ENCODE data around the gene SNRNP25. TPM values are rescaled to one million over a fixed set of nuclear protein-coding genes. Genes with fewer than 3 reads are reported as not detected.
"Not testable (repeated sequence)": the region's sequence is repeated elsewhere in the genome, so short reads cannot be mapped to it uniquely, and the experiment has no call there.

Gene SNRNP25
- polyA plus RNA-seq (ENCODE audit: insufficient read length in 3 of 3): 10 to 100 TPM; 40.0 to 54.0 (median 45.0) TPM

DNA sequence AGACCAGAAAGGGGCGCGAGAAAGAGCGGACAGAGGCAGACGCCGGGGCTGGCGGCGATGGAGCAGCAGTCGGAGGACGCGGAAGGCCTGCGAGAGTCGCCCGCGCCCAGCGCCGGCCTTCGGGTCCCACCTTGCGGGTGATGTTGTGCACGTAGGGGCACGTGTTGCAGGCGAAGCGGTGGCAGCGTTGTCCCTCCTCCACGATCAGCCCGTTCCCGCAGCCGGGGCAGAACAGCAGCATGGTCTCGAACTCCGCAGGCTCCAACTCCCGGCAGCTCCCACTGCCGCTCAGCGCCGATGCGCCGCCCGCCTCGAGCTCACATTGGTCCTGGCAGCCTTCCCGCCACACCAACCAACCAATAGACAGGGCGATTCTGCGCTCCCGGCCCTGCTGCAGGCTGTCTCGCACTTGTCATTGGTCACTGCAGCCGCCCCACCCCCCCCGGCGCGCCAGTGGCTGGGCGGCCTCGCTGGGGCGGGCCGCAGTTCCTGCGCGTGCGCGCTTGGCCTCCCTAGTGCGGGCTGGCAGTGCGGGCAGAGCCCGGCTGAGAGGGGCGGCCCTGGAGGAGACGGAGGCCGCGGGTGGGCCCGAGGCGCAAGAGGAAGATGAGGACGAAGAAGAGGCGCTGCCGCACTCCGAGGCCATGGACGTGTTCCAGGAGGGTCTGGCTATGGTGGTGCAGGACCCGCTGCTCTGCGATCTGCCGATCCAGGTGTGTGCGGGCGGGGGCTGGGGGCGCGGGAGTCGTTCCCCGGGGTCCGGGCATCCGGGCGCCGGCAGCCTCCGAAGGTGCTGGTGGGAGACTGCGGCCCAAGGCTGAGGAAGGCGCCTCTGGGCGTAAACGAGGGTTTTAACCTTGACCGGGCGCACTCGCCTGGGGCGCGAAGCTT lies at the start of gene SNRNP25, which contains the start of gene POLR3K:
Gene SNRNP25, plus strand, starts transcription at position 483 of the 891 bp plus-strand sequence. Its CDS starts 189 bp downstream, at position 672.
Gene POLR3K, minus strand, starts transcription at position 263 of the 891 bp plus-strand sequence. Its CDS starts 22 bp downstream, at position 241.
- DNase-seq (ENCODE audit: low read depth in 3 of 3, low spot score in 2 of 3): peak; percentile 85 to 89 (median 87)

DNA sequence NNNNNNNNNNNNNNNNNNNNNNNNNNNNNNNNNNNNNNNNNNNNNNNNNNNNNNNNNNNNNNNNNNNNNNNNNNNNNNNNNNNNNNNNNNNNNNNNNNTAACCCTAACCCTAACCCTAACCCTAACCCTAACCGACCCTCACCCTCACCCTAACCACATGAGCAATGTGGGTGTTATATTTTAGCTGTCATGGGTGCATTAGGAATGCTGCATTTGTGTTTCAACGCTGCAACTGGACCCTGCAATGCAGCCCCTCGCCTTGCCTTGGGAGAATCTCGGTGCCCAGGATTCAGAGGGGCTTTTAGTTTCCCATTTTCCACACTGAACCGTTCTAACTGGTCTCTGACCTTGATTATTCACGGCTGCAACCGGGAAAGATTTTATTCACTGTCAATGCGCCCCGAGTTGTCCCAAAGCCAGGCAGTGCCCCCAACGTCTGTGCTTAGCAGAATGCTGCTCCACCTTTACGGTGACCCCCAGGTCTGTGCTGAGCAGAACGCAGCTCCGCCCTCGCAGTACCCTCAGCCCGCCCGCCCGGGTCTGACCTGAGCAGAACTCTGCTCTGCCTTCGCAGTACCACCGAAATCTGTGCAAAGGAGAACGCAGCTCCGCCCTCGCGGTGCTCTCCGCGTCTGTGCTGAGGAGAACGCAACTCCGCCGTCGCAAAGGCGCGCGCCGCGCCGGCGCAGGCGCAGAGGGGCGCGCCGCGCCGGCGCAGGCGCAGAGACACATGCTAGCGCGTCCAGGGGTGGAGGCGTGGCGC lies 43.5 kb upstream of the SNRNP25 start:
- DNase-seq (ENCODE audit: low read depth in 3 of 3, low spot score in 2 of 3): no peak

DNA sequence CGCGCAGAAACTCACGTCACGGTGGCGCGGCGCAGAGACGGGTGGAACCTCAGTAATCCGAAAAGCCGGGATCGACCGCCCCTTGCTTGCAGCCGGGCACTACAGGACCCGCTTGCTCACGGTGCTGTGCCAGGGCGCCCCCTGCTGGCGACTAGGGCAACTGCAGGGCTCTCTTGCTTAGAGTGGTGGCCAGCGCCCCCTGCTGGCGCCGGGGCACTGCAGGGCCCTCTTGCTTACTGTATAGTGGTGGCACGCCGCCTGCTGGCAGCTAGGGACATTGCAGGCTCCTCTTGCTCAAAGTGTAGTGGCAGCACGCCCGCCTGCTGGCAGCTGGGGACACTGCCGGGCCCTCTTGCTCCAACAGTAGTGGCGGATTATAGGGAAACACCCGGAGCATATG lies 42.9 kb upstream of the SNRNP25 start:
- not testable (repeated sequence) for DNase-seq (ENCODE audit: low read depth in 3 of 3, low spot score in 2 of 3)

DNA sequence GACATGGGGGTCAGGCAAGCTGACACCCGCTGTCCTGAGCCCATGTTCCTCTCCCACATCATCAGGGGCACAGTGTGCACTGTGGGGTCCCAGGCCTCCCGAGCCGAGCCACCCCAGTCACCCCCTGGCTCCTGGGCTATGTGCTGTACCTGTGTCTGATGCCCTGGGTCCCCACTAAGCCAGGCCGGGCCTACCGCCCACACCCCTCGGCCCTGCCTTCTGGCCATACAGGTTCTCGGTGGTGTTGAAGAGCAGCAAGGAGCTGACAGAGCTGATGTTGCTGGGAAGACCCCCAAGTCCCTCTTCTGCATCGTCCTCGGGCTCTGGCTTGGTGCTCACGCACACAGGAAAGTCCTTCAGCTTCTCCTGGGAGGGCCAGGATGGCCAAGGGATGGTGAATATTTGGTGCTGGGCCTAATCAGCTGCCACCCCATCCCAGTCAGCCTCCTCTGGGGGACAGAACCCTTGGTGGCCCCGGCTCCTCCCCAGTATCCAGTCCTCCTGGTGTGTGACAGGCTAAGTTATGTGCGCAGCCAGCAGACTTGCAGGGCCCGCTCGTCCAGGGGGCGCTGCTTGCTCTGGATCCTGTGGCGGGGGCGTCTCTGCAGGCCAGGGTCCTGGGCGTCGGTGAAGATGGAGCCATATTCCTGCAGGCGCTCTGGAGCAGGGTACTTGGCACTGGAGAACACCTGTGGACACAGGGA lies 36.4 kb upstream of the SNRNP25 start:
- not testable (repeated sequence) for DNase-seq (ENCODE audit: low read depth in 3 of 3, low spot score in 2 of 3)

DNA sequence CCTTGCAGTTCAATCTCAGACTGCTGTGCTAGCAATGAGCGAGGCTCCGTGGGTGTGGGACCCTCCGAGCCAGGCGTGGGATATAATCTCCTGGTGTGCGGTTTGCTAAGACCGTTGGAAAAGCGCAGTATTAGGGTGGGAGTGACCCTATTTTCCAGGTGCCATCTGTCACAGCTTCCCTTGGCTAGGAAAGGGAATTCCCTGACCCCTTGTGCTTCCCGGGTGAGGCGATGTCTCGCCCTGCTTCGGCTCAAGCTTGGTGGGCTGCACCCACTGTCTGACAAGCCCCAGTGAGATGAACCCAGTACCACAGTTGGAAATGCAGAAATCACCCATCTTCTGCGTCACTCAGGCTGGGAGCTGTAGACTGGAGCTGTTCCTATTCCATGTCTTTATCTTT lies 32.7 kb upstream of the SNRNP25 start:
- DNase-seq (ENCODE audit: low read depth in 3 of 3, low spot score in 2 of 3): not testable (repeated sequence)

DNA sequence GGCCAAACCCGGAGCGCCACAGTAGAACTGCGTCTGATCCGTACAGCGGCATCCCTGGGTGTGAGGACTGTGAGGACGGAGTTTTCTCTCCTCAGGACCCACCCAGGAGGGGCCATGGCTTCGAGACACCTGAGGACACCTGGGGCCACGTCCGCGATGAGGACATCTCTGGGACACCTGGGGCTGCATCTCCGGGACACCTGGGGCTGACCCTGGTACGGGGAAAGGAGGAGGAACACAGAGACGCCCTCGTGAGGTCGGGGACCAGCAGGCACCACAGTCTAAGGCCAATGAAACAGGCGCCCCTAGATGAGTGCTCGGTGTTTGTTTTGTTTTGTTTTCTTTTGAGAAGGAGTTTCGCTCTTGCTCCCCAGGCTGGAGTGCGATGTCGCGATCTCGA lies 29.5 kb upstream of the SNRNP25 start:
- not testable (repeated sequence) for DNase-seq (ENCODE audit: low read depth in 3 of 3, low spot score in 2 of 3)

DNA sequence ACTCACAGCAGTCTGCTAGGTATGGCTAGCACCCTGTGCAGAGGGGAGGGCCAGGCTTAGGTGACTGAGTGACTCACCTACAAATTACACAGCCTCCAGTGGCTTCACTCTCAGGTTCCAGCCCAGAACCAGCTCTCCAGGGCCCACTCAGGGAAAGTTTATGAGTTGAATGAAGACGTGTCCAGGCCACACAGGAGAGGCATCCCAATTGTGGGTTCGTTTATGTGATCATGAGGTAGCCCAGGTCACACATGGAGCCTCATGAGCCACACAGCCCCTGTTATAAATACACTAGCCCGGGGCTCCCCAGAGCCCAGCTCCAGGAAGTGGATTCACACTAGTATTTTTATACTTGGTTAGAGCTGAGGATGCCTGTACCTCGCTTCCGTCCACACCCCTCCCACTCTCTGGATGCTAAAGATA lies 27.7 kb upstream of the SNRNP25 start:
- DNase-seq (ENCODE audit: low read depth in 3 of 3, low spot score in 2 of 3): not testable (repeated sequence)

DNA sequence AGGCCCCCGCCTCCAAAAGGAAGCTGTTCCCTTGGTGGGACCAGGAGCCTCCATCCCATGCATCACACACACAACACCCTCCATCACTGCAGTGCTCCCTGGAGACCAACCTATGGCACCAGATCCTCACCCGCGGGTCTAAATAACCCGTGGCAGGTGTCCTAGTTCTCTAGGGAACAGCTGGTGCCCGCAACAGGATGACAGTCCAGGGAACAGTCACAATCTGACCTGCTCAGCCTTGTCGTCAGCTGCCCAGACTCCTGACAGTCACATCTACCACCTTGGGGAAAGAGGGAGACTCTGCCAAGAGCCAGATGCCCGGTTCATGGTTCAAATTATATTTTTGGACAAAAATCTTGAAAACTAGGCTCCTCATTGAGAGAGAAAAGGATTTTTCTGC lies 23.0 kb upstream of the SNRNP25 start:
- DNase-seq (ENCODE audit: low read depth in 3 of 3, low spot score in 2 of 3): not testable (repeated sequence)

DNA sequence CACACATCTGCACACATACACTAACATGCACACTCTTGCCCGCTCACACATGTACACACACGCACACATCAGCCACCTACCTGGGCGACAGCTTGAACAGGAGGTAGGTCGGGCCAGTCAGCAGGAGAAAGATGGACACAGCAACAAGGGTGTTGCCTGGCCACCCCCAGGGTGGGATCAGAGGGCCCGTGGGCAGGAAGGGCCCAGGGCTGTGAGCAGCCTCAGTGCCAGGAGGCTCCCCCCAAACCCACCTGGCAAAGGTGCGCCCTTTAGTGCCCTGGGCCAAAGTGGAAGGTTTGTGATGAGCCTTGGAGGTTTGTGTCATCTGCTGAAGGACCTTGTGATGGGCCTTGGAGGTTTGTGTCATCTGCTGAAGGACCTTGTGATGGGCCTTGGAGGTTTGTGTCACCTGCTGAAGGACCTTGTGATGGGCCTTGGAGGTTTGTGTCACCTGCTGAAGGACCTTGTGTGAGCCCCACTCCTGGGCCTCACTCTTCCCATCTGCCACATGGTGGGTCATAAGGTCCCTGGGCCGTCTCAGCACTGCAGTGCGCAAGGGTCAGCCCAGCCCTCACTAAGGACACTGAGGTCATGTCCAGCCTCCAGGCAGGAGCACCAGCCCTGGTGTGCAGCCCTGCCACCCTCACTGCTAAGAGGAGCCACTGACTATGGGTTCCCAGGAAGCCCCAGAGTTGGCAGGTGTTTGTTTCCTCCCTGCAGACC lies 20.3 kb upstream of the SNRNP25 start:
- DNase-seq (ENCODE audit: low read depth in 3 of 3, low spot score in 2 of 3): not testable (repeated sequence)

DNA sequence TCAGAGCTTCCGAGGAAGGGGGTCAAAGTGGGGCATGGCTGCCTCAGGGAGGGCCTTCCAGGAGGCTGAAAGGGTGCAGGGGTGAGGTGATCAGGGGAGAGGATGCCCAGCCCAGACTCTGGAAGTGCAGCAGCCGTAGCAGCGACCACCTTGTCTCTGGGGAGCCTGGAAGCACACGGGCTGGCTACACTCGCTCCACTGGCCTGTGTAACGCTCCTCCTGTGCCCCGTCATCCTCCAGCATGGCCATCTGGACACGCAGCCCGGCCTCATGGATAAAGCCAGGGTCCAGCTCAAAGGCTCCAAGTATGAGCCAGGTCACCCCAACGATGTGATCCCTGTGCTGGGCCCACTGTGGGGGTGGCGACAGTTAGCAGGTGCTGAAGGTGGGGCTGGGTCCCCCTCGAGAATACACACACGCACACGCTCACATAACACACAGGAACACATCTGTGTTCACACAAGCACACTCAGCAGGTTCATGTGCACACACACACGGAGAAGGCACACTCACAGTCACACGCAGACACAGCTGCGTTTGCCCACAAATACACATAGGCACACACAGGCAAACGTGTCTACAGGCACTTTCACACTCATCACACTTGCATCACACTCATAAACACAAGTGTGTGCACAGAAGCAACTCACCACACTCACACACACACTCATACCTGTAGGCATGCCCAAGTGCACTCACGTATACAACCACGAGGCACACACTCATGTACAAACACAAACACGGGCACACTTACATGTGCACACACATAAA lies 19.6 kb upstream of the SNRNP25 start:
- DNase-seq (ENCODE audit: low read depth in 3 of 3, low spot score in 2 of 3): no peak

DNA sequence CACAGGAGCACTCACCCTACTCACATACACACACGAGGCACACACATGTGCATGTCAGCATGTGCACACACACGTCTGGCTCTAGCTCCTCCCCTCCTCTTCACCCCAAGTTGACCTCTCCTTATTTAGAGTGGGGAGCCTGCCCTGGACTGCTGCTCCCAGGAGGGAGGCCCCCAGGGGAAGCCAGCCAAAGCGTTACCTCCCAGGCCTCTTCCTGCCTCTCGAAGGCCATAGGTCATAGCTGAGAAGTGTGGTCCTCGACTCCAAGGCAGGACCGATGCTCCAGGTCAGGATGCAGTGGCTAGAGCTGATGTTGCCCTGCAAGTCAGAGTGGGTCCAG lies 19.0 kb upstream of the SNRNP25 start:
- DNase-seq (ENCODE audit: low read depth in 3 of 3, low spot score in 2 of 3): no peak

DNA sequence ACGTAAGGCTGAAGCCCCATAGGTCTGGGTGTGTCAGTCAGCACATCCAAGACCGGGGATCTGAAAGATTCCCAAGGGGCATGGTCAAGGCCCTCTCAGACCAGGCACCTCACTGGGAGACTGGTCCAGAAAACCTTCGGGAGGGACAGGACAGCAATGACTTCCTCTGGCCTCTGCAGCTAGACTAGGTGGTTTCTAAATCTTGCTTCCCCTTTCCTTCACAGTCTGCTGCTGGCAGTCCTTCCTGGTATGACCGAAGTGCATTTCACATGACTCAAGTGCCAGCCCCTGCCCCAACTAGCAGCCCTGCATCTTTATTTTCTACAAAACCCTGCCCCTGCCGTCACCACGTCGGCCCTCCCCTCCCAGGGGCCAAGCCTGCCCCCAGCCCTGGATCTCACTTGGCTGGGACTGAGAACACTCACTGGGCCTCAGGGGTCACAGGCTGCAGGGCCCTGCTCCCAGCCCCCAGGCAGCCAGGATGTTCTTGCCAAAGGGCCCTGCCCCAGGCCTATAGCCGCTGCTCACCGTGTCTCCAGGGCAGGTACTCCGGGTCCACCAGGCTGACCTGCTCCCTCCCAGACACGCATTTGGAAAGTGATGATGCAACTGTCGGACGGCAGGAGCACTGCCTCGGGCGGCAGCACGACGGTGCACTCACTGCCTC lies 18.5 kb upstream of the SNRNP25 start:
- DNase-seq (ENCODE audit: low read depth in 3 of 3, low spot score in 2 of 3): no peak

DNA sequence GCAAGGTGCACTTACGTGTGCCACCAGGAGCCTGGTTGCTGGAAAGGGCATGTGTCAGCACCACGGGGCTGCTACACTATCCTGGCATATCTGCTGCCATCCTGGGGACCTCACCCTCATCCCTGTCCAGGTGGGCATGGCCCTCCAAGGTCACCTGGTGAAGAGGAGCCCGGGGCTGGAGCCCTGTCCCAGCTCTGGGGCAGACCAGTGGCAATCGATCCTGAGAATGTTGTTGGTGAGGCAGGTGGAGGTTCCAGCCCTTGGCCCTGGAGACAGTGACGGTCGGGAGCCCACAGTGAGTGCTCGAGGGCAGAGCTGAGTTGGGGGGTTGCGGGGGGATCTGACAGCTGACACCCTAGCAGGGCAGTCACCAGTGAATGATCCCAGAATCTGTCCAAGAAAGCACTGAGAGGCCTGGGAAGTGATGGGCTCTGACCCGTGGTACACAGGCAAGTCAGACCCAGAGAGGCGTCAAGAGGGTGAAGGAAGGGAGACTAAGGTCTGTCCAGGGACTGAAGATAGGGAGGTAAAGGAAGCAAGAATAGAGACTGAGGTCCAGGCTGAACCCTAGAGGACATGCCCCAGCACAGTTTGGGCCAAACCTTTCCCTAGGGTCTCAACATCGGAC lies 17.8 kb upstream of the SNRNP25 start:
- DNase-seq (ENCODE audit: low read depth in 3 of 3, low spot score in 2 of 3): no peak

DNA sequence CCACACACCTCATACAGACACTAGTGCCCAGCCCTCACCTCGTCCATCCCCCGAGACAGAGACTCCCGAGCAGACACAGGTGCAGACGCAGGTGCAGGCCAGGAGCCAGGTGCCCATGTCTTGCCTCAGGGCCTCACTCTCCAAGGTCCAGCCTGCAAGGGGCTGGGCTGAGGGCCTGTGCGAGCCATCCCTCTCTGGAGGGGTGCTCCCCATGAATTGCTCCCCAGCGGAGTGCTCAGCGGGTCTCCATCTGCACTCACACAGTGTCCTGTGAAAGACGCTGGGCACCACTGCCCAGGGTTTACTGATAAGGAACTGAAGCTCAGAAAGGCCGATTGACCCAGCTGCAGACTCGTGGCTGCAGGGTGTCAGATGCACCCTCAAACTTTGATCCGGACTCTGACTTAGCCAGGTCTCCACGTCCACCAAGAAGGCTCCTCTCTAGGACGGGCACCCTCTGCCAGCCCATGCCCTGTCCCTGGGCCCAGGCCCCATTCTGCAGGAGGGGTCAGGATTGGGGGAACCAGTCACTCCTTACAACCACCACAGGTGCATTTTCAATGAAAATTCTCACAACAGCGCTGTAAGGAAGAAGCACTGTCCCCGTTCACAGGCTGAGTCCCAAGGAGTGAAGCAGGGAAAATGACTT lies 17.2 kb upstream of the SNRNP25 start:
- DNase-seq (ENCODE audit: low read depth in 3 of 3, low spot score in 2 of 3): no peak

DNA sequence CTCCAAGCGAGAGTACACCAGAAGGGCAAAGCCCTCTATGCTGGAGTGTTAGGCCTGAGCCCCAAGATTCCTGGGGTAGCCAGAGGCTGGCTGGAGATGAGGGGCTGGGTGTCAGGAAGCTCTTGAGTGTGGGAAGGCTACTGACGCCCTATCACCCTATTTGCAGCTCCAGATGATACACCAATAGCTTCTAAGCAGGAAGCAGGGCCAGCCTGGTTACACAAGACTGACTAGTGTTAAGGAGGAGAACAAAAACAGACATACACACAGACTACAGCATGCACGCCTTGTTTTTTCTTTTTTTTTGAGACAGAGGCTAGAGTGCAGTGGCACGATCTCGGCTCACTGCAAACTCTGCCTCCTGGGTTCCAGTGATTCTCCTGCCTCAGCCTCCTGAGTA lies 16.1 kb upstream of the SNRNP25 start:
- no peak for DNase-seq (ENCODE audit: low read depth in 3 of 3, low spot score in 2 of 3)

DNA sequence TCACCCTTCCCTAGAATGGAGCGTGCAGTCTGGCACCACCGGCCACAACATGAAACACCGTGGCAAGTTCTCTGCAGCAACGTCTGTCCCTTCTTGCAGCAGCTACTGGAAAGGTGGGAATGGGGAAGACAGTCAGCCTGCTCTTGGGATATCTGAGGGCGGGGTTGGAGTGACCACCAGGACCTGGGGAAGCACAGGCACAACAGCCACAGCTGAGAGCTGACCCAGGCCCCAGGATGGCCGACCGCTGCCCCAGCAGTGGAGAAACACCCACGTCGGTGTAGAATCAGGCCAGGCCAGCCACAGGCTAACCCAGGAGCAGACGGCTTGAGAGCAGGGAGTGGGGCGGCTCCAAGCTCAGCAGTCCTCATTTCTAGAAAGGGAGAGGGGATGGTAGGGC lies 15.4 kb upstream of the SNRNP25 start:
- DNase-seq (ENCODE audit: low read depth in 3 of 3, low spot score in 2 of 3): not testable (repeated sequence)

DNA sequence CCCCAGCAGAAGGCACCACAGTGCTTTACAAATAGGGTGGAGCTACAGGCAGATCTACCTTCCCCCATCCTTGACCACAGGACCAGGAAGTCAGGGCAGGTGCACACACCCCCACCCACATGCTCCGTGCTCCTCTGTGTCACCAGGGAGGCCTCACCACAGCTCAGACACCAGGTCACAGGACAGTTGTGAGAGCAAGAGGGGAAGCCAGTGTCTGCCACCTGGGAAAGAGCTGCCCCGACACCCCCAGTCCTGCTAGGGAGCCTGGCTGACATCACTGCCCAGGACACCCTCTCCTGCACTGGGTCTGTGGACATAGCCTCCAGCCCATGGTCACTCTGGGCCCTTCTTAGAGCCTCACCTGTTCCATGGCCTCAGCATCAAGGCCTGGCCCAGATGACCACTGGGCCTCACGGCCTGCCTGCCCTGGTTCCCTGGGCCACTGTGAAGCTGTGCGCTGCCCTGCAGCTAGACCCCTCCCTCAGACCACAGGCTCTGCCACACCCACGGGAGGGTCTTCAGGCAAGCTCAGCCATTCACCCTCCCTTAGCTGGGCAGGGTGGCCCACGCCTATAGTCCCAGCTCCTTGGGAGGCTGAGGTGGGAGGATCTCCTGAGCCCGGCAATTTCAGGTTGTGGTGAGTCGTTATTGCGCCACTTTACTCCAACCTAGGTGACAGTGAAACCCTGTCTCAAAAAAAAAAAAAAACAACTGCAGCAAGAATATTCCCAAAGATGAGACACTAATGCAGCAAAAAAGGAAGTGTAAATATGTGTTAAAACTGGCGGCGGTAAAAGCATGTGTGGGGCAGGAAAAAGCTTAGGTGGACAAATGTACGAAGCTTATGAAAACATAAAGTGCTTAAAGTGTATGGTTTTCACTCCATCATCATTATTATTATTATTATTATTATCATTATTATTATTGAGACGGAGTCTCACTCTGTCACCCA lies 14.4 kb upstream of the SNRNP25 start:
- DNase-seq (ENCODE audit: low read depth in 3 of 3, low spot score in 2 of 3): no peak
